ENCODE data around the gene PRKN.
"Not testable (repeated sequence)": the region's sequence is repeated elsewhere in the genome, so short reads cannot be mapped to it uniquely, and the experiment has no call there.

Gene PRKN

DNA sequence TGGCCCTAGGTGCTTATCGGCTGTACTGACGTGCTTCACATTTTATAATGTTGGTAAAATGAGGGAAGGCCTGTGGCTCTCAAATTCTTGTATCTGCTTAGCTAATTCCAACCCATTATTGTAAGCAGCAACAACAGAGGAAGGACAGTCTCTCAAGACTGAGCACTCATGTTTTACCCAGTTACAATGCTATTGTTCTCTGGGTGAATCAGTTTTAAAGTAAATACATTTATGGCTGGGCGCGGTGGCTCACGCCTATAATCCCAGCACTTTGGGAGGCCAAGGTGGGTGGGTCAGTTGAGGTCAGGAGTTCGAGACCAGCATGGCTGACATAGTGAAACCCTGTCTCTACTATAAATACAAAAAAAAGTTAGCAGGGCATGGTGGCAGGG is 194.6 kb downstream of the PRKN start:
- DNase-seq (ENCODE audit: low spot score): no peak

DNA sequence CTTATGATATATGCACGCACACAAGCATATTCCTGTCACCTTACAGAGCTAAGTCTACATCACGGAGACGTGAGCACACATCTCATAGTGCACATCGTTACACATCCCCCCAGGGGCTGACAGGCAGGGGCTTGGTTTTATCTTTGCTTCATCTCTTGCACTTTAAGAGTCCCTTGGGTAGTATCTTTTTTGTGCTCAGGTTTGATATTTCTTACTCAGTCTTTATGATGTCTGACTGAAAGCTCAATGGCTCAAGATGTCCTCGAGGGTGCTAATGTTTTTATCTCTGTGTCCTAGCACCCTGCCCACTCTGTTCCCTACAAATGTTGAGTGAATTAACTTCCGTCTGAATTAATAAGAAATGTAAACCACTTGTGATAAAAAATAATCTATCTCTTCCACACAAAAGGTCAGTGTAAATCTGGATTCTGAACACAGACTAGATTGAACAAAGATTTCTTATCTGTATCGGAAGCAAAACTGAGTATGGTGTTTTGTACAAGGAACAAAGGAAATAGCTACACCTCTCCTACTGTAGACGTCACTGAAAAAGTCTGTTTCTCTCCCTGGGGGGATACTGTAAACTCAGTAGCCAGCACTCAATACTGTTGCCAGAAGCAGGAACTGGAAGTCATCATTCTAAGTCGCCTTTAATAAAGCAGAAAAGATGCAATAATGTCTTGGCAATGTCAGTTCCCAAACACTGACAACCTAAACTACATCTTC is 195.1 kb downstream of the PRKN start:
- DNase-seq (ENCODE audit: low spot score): no peak

DNA sequence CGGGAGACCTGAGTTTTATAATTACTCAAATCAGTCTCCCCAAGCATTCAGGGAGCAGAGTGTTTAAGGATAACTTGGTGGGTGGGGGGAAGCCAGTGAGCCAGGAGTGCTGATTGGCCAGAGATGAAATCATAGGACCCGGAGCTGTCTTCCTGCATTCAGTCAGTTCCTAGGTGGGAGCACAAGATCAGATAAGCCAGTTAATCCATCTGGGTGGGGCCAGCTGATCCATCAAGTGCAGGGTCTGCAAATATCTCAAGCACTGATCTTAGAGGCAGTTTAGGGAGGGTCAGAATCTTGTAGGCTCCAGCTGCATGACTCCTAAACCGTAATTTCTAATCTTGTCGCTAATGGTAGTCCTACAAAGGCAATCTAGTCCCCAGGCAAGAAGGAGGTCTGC is 196.2 kb downstream of the PRKN start:
- not testable (repeated sequence) for DNase-seq (ENCODE audit: low spot score)

DNA sequence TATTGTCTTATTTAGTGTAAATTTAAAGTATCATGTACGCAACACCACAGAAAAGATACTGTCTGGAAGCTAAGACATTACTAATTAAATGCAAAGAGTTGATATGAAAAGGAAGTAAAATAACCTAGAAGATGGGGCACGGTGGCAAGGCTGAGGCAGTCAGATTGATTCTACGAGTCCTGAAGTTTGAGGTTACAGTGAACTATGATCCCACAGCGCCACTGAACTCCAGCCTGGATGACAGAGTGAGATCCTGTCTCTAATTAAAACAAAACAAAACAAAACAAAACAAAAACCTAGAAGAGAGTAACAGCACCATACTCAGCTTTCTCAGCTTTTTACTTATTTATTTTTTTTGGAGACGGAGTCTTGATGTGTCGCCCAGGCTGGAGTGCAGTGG is 199.0 kb downstream of the PRKN start:
- no peak for DNase-seq (ENCODE audit: low spot score)

DNA sequence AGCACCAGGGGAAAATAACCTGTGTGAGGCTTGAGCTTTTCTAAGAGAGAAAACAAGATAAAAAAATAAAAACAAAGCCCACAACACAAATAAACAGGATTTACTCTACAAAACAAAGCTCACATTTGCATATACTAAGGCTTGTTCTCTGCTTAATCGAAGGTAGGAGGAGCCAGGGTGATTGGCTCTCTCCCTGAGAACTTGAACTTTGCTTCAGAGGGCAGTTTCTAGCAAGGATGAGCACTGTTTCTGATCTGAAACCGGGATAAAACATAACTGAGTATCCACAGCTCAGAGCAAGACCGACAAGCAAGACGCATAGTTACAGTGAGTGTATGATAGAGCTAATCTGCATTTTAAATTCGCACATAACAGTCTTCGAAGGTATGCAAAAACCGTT is 200.6 kb downstream of the PRKN start:
- no peak for DNase-seq (ENCODE audit: low spot score)

DNA sequence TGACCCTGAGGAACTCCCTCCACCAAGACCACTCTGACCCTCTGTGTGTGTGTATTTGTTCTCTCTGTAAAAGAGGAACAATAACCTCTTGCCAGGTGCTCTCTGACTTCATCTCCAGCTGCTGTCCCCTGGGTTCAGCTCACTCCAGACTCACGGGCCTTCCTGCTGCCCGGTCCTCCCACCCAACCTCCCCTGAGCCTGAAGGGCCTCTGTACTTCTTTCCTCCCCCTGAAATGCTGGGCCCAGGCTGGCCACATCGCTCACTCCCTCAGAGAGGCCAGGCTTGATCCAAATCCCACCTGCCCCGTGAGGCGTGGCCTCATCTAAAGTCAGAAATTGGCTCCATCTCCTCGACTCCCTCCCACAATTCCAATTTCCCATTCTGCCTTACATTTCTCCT is 202.4 kb downstream of the PRKN start:
- DNase-seq (ENCODE audit: low spot score): no peak

DNA sequence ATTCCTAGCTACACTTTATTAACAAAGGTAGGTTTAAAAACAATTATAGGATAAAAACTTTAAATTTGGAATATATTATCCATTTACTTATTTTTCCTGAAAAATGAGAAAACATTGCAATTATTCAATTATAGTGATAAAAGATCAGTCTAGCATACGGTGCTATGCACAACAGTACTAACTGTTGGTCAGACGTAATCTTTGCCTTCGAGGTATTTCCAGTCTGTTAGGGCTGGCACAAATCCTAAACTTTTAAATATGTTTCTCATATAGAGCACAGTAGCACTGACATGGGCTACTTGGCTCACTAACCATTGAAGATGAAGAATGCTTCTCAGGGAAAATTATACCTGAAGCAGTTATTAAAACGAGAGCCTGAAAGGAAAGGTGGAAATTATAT is 214.8 kb downstream of the PRKN start:
- DNase-seq (ENCODE audit: low spot score): no peak

DNA sequence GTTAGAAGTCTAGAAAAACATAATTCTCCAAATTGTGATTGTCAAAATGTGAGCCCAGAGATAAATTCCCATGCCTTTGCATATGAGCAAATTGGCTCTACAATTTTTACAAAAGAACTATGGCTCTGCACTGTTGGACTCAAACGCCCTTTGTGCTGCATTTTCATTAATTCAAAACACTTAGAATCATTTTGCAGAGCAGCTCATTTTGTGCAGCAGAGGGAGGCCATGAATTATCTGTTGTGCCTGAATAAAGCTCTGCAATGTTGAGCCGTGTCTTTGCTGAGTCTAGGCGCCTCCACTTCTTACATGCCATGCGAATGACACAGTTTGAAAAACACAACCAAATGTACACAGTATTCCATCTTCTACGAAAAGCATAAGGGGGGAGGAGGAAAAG is 230.2 kb downstream of the PRKN start:
- DNase-seq (ENCODE audit: low spot score): no peak

DNA sequence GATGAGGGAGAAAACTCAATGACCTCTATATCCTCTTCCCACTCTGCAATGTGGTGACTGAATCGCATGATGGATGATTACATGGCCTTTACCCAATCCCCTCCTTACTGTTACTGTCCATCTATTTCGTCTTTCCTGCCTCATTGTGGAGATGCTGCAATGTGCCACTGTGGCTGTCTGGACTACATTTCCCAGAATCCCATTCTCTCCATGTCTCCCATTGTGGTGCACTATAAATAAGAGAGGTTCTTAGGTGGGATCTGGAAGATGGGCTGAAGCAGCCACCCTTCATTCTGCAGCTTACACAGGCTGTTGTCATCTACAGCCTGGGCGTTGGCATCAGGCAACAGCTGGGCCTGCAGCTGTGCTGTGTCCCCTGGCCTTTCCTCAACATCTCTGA is 233.6 kb downstream of the PRKN start:
- DNase-seq (ENCODE audit: low spot score): no peak

DNA sequence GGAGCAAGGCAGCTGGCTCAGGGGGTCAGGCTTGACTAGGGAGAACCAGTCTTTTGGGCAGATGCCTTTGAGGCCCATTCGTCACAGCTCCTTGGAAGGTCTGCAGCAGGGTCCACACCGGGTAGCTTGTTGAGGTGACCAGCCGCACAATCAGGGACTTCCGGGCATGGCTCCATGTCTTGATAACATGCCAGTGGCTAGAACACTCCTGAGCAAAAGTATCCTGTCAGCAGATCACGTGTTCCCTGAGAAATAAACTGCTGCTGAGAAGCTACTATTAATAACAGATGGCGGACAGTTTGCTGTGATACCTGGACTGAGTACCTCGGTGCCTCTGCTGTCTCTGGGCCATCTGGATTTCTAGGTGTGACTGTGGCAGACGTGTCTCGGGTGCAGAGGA is 235.9 kb downstream of the PRKN start:
- DNase-seq (ENCODE audit: low spot score): no peak

DNA sequence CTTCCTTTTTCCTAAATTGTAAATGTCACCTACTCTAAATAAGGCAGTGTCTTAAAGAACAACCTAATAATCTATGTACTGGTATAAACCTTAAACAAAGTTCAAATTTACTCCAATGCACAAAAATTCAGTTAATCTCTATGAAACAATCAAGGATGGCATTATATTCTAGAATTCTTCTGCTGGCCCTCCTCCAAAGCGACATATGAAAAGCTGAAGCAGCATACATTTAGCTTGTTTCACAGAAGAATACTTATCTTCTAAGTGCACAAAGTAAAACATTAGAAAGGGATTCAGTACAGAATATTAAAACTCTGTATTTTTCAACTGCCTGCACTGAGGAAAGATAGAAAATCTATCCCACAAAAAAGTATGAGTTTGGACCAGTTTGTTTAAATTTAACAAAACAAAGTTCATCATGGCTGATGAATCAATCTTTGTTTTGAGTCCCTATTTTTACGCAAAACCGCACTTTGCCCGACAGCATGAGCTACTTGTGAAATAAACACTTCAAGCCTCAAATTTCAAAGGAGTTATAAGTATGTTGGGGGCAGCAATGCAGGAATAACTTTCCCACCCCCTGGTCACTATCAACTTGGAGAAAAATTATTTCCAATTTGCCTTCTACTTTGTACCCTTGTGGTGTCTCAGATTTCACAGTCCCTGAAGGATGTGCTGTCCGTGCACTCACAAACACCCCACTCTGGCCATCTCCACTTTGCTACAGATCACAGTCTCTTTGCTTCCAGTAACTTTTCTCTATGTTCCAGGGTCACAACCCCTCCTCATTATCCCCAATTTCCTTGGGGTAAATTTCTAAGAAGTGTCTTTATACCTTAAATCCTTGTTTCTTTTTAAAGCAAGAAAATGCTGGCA is 238.2 kb downstream of the PRKN start:
- no peak for DNase-seq (ENCODE audit: low spot score)

DNA sequence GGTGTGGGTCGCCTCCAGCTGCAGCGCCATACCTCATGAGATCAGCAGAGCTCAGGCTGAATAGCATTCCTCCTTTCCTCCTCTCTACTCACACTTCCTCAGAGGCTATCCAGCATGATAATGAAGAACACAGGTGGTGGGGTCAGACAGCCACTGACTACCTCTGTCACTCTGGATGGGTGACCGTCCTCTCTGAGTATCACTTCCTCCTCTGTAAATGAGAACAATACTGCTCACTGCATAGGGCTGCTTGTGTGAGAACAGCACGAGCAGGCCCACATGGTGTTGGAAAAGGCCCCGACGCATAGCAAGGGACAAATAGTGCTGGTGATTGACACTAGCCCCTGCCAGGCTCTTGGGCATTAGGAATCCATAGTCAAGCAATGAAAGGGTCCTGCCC is 239.1 kb downstream of the PRKN start:
- DNase-seq (ENCODE audit: low spot score): no peak

DNA sequence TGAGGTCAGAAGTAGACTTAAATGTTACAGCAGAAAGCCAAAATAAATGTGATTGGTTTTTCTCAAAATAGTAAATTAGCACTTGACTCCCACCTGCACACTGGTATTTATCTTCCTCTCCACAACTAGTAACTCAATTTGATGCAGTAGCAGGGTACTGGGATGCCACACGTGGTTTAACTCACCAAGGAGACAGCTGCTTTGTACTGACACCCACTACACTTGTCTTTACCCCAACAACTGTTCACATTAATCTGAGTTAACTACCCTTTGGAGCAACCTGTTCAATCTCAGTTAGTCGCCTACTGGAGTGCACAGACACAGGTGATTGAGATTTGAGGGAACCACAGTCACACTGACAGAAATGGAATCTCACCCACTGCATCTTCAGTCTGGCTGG is 242.1 kb downstream of the PRKN start:
- no peak for DNase-seq (ENCODE audit: low spot score)

DNA sequence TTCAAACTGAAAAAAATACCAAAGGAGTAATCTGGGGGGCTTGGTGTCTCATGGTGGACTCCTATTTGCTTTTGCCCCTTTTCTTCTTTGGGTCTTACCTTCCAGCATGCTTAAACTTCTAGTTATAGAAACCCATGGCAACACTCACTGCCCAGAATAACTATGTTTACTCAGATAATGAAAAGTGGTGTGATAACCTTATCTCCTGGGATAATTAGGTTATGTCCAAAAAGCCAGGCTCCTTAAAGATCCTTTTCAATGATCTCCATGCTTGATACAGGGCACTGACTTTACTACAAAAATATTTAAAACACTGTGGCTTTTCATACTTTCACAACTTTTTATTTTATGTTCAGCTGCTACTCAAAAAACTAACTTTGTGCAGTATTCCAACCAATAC is 245.6 kb downstream of the PRKN start:
- DNase-seq (ENCODE audit: low spot score): no peak

DNA sequence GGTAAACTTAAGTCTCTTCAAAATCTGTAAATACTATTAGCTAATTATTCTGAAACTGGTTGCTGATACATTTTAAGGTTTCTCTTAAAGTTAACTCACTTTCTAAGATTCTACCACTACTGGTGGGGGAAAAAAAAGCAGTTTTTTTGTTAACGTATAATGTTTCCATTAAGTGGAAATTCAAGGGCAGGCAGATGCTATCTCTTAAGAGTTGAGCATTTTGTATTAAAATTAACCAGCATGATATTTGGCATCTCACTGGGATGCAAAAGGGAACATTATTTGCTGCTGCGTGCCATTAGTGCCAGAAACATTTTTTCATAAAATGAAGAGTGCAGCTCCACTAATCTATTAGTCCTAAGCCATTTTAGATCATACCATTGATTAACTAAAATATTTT is 246.2 kb downstream of the PRKN start:
- DNase-seq (ENCODE audit: low spot score): no peak

DNA sequence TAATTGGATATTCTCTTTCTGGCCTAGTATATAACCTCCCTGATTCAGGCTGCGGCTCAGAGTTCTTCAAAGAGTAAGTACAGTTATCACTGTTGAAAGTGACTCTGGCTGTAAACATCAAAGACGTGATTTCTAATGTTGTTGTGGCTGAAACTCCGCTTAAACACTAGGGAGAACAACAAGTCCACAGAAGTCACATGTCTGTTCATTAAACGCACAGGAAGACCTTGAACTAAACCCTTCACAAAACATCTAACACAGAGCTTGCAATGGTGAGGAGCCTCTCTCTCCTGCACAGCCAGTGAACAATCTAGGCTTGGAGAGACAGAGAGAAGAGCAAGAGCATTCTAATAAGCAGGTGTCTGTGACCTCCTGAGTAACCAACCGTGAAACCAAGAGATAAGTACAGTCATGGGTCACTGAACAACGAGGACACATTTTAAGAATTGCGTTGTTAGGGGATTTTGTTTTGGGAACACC is 249.3 kb downstream of the PRKN start:
- no peak for DNase-seq (ENCODE audit: low spot score)

DNA sequence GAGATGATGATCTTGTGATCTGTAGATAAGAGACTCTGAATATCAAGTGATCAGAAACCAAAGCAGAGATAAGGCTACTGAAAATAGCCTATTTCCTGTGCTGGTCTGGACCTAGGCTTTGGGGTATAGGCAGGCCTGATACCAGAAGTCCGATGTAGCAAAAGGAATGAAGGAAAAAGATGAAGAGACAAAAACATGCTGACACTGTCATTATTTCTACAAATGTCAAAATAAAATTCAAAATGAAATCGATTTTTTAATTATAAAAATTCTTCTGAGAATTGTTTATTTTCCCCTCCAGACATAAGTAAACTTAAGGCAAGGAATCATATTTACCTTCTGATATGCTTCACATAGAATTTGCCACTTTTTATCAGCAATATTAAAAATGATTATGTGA is 252.8 kb downstream of the PRKN start:
- DNase-seq (ENCODE audit: low spot score): no peak

DNA sequence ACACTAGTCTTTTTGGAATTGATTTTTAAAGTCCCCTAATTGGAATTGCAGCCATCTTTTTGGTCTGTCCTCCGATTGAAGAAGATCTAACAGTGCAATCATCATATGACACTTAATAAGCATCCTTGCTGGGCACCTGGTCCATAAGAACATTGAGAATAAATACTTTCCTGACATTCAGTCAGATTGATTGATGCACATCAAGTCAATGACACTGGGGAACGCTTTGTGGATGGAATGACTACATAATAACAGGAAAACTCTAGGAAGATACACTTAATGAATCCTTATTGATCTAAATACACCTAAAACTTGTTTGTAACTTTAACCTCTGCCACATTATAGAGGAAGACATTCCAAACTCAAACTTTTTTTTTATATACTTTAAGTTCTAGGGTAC is 255.7 kb downstream of the PRKN start:
- no peak for DNase-seq (ENCODE audit: low spot score)

DNA sequence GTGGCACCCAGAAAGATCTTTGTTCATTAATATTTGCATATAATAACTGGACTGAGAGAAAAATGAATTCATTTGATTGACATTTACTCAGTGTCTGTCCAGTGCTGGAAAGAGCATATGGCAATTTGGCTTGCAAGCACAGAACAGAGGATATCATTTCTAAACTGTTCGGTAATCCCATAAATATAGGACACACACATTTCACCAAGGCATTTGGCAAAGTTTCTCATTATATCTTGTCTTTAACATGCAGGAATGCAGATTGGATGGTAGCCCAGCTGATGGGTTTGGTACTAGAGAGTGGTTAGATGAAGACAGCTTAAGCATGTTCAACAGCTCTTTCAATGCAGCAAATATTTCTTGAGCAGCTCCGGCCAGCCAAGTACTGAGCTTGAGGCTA is 259.2 kb downstream of the PRKN start:
- DNase-seq (ENCODE audit: low spot score): no peak

DNA sequence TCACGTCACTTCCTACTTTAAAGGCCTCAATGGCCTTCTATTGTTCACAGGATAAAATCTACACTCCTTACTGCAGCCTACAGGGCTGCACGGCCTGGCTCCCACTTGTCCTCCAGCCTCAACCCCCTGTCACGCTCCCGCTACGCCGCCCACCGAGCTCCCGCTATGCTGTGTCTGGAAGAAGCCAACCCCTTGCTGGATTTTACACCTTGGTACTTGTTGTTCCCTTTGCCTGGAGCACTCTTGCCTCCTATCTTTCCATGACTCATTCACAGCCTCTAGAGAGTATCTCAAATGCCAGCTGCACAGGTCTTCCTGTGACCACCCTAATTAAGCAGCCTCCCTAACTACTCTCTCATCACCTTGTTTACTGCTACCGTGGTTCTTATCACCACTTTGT is 259.9 kb downstream of the PRKN start:
- DNase-seq (ENCODE audit: low spot score): no peak

DNA sequence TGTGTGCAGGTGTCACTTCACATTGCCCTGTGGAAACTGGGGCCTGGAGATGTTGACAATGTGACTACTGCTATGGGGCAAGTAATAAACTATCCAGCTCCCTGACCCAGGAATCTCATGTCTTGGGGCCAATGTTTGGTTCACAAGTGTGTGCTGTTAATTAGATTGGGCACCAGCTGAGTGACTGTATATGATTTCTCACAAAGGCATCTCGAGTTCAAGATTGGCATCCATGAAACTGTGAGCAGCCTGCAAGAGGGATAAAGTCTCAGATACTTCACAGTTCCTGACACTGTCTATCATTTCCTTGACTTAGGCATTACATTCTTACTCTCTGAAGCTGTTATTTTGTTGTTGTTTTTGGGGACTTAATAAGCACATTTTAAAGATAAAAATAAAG is 264.0 kb downstream of the PRKN start:
- no peak for DNase-seq (ENCODE audit: low spot score)

DNA sequence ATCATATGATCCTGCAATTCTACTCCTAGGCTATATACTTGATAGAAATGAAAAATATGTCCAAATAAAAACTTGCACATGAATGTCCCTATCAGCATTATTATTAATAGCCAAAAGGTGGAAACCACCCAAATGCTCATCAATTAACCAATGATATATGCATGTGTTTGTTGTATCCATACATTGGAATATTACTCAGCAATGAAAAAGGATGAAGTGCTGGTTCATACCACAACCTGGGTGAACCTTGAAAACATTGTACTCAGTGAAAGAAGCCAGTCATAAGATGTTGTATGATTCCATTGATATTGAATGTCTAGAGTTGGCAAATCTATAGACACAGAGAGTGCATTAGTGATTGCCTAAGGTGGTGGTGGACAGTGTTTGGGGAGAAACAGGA is 267.6 kb downstream of the PRKN start:
- no peak for DNase-seq (ENCODE audit: low spot score)

DNA sequence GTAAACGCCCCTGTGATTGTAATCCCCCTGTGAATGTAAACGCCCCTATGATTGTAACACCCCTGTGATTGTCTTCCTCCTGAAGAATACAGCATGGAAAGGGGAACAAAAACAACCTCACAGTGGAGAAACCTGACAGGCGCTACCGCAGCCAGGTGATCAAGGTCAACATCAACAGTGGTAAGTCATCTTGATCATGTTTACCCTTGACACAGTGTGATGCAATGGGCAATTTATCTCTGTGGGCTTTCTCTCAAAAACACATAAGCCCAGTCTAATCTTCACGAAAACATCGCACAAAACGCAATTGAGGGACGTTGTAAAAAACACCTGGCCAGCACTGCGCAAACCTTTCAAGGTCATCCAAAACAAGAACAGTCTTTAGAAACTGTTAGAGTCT is 277.2 kb downstream of the PRKN start:
- no peak for DNase-seq (ENCODE audit: low spot score)

DNA sequence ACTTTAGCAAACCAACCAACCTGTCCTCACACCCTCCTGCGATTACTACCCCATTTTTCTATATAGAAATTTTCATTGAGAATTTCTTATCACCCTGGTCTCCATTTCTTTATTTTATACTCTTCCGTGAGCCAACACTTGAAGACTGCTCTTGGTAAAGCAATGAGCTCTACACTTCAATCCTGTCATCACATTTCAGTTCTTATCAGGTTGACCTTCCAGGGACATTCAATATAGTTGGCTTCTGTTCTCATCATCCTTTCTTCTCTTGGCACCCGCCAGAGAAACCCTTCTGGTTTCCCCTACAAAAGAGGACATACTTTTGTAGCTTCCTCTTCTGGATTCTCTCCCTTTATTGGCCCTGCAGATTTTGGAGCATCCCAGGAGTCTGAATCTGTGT is 279.3 kb downstream of the PRKN start:
- no peak for DNase-seq (ENCODE audit: low spot score)

All from NAMALWA (cell line).